Activated naive CD8-positive, alpha-beta T cell (primary cell): ENCODE measurements around the gene CD300H.
"Not testable (repeated sequence)": the region's sequence is repeated elsewhere in the genome, so short reads cannot be mapped to it uniquely, and the experiment has no call there.

Source experiments
- H3K27ac Mint-ChIP-seq: one replicate; pipeline ENCODE4 v1.8.0; 2021; ENCODE audit warnings: mixed read lengths
- H3K27me3 Mint-ChIP-seq: one replicate; pipeline ENCODE4 v1.8.0; 2021; ENCODE audit warnings: mixed read lengths
- H3K36me3 Mint-ChIP-seq: one replicate; pipeline ENCODE4 v1.8.0; 2021; ENCODE audit warnings: mixed read lengths
- H3K4me1 Mint-ChIP-seq: one replicate; pipeline ENCODE4 v1.8.0; 2021; ENCODE audit warnings: low read depth, mixed read lengths
- H3K4me3 Mint-ChIP-seq: one replicate; pipeline ENCODE4 v1.8.0; 2021; ENCODE audit warnings: mild to moderate bottlenecking, mixed read lengths
- H3K9me3 Mint-ChIP-seq: one replicate; pipeline ENCODE4 v1.8.0; 2021; ENCODE audit warnings: low read depth, mixed read lengths

Gene CD300H

DNA sequence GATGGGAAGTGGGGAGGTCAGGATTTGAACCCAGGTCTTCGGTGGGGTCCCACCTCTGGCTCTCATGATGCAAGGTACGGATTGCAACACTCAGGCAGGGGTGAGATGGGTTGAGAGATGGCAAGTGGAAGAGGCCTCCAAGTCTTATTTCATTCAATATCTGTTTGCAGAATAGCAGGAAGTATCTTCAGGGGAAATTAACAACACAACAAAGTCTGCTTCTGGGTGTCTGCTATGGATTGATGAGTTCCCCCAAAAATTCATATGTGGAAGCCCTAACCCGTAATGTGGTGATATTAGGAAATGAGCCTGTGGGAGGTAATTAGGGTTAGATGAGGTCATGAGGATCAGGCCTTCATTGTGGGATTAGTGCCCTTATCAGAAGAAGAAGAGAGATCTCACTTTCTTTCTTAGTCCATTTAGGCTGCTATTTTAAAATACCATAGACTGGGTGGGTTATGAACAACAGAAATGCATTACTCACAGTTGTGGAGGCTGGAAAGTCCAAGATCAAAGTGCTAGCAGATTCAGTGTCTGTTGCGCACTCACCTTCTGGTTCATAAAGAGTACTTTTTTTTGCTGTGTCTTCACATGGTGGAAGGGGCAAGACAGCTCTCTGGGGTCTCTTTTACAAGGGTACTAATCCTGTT lies 4.4 kb upstream of the CD300H start:
- no peaks in the 10 kb centered on the region for H3K36me3 Mint-ChIP-seq
- H3K27ac Mint-ChIP-seq, result no peak overlapping the region
- peaks cover 14% of the 10 kb centered on the region for H3K27me3 Mint-ChIP-seq
- peaks cover 12% of the 10 kb centered on the region for H3K4me1 Mint-ChIP-seq
- H3K4me3 Mint-ChIP-seq, result no peak overlapping the region
- H3K9me3 Mint-ChIP-seq, result no peaks in the 10 kb centered on the region

DNA sequence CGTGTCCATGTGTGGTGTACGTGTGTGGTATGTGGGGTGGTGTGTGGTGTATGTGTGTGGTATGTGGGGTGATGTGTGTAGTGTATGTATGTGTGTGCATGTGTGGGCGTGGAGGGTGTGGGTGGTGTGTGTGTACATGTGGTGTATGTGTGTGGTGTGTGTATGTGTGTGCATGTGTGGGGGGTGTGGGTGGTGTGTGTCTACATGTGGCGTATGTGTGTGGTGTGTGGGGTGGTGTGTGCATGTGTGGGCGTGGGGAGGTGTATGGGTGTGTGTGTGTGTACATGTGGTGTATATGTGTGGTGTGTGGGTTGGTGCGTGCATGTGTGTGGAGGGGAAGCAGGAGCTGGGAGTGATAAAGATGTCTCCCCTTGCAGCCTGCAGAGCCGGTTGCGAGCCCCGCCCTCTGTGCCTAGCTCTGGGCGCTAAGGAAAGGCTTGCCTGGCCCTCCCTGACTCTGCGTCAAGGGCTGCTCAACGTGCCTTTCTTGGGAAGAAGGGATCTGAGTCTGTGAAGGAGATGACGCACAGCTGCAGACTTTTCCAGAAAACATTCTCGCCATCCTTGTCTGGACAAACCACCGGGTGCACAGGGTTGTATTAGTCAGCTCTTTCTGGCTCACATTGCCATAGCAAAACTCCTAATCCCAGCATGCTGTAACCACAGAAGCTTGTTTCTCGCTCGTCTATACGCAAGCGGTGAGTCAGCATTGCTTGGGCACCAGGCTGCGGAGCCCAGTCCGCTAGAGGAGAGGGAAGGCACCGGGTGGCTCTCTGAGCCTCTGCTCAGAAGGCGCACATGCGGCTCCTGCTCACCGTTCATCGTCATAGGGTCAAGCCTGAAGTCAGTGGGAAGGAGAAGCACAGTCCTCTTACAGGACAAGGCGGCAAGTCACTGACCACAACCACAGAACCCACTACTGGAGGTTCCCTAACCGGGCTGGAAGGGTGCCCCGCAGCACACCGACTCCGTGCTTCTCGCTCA lies 2.0 kb upstream of the CD300H start:
- peaks cover 12% of the 10 kb centered on the region for H3K4me1 Mint-ChIP-seq
- no peaks in the 10 kb centered on the region for H3K9me3 Mint-ChIP-seq
- no peak overlapping the region for H3K4me3 Mint-ChIP-seq
- H3K36me3 Mint-ChIP-seq, result no peaks in the 10 kb centered on the region
- H3K27me3 Mint-ChIP-seq, result peaks cover 15% of the 10 kb centered on the region
- no peak overlapping the region for H3K27ac Mint-ChIP-seq

DNA sequence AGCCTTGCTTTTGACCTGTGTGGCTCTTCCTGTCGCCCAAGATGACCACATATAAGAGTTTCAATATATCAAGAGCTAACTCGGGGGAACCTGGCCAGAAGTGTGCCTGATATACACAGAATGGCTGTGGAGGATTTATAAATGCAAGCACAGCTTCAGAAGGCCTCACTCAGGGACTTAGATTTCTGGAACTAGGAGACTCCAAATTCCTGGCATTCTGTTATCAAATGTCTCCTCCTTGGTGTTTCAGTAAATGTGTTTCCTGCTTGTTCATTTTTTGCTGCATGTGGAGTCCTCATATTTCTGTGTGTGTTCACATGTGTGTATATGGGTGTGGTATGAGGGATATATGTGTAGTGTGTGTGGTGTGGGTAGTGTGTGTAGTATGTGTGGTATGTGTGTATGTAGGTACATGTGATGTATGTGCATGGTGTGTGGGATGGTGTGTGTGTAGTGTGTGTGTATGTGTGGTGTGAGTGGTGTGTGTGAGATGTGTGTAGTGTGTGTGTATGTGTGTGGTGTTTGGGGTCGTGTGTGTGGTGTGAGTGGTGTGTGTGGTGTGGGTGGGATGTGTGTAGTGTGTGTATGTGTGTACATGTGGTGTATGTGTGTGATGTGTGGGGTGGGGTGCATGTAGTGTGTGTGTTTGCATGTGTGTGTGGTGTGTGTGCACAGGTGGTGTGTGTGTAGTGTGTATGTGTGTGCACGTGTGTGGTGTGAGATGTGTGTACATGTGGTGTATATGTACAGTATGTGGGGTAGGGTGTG lies 981 bp upstream of the CD300H start:
- no peaks in the 10 kb centered on the region for H3K36me3 Mint-ChIP-seq

DNA sequence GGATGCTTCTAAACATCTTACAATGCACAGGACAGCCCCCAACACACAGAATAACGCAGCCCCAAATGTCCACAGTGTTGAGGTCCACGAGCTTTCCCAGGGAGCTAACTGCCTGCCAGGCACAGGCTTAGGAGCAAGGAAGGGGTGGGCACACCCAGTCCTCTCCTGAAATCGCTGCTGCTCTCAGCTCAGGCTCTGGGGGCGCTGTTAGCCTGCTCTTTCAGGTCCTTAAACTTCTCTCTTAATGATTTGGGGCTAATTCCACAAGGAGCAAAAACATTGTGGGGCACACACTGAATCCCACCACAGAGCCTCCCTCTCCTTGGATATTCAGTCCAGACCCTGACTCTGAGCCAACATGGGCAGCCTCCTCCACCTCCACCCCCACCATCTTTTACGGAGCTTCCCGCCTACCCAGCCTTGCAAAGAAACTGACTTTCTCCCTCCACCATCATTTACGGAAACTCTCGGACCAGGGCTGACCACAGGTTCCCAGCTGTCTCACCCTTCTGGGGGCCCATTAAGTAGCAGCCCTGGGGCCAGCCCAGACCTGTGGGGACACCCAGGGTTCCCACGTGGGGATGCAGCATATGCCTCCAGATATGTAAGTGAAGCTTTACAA lies 1.1 kb downstream of the CD300H start:
- Mint-ChIP-seq H3K36me3 (no peaks in the 10 kb centered on the region), H3K4me1 (peaks cover 12% of the 10 kb centered on the region), H3K9me3 (no peaks in the 10 kb centered on the region), H3K27me3 (peaks cover 17% of the 10 kb centered on the region), H3K27ac (no peak overlapping the region), H3K4me3 (no peak overlapping the region)

More for the DNA sequence above, 981 bp upstream of the CD300H start:
- H3K9me3 Mint-ChIP-seq, result no peaks in the 10 kb centered on the region
- H3K4me3 Mint-ChIP-seq, result no peak overlapping the region
- peaks cover 12% of the 10 kb centered on the region for H3K4me1 Mint-ChIP-seq
- H3K27me3 Mint-ChIP-seq, result peaks cover 17% of the 10 kb centered on the region
- H3K27ac Mint-ChIP-seq, result no peak overlapping the region

DNA sequence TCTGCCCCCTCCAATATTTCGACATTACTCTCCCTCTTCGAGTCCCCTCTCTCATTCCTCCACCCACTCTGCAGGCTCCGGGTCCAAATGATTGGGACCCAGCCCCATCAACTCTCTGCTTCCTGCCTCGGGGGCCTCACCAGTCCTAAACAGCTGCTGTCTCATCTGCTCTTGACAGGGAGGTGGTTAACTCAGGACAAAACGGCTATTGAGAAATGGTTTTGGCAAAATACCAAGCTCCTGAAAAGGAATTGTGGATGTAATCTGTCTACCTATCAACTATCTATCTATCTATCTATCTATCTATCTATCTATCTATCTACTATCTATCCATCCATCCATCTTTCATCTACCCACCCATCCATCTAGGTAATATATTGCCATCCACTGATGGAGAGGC lies 2.2 kb downstream of the CD300H start:
- H3K9me3 Mint-ChIP-seq, result no peaks in the 10 kb centered on the region
- no peaks in the 10 kb centered on the region for H3K36me3 Mint-ChIP-seq
- no peak overlapping the region for H3K4me3 Mint-ChIP-seq
- peaks cover 14% of the 10 kb centered on the region for H3K27me3 Mint-ChIP-seq
- H3K27ac Mint-ChIP-seq, result no peak overlapping the region
- H3K4me1 Mint-ChIP-seq, result peaks cover 12% of the 10 kb centered on the region

DNA sequence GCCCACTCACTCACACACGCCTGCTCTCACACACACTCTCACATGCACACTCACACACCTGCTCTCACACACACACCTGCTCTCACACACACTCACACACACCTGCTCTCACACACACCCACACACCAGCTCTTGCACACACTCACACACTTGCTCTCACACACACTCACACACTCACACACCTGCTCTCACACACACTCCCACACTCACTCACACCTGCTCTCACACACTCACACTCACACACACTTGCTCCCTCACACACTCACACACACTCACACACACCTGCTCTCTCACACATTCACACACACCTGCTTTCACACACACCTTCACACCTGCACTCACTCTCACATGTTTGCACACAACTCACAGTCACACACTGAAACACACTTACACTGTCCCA lies 4.0 kb downstream of the CD300H start:
- Mint-ChIP-seq H3K4me1 (peaks cover 13% of the 10 kb centered on the region), H3K4me3 (no peak overlapping the region), H3K27me3 (peaks cover 7% of the 10 kb centered on the region), H3K36me3 (no peaks in the 10 kb centered on the region), H3K9me3 (no peaks in the 10 kb centered on the region), H3K27ac (no peak overlapping the region)

DNA sequence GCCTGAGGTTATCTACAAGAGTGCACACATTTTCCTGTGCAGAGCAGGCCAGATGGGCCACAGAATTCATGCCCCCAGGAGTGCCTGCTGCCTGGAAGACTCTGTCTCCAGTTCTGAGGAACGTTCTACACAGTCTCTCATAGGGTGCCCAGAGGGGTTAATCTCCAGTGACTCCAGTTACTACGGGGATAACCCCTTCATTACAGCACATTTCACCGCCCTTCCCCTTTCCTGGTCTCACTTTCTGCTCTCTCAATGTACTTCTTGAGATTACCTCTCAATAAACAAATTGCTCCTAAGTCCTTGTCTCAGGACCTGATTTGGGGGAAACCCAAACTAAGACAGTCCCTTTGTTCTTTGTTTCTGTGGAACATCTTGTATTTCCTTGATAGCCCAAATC lies 5.7 kb downstream of the CD300H start:
- Mint-ChIP-seq H3K4me3 (no peak overlapping the region), H3K9me3 (no peaks in the 10 kb centered on the region), H3K36me3 (no peaks in the 10 kb centered on the region), H3K27me3 (peaks cover 3% of the 10 kb centered on the region), H3K4me1 (peaks cover 16% of the 10 kb centered on the region), H3K27ac (no peak overlapping the region)

DNA sequence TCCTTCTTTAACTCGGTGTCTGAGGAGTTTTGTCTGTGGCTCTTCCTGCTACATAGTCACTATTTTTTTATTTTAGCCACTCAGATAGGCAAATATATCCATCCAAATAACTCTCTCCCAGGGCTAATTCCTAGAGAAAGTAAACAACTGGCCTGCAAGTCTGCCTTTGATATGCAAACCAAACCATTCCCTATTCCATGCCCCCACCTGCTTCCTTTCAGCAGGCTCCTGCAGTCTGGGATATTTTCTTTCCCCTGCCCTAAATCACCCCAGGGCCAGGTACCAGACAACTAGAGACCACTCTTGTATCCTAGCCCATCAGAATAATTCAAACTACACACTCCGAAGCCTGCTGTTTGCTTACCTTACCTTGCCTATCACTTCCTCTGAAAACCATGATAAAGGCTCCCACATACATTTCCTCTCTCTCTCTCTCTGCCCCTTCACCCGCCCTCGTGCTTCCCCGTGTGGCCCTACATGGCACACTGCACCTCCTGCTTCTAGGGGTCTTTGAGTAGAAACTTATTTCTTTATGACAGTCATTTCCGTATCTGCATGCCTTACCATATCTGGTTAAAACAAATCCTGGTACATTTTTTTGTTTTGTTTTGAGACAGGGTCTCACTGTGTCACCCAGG lies 8.3 kb downstream of the CD300H start:
- Mint-ChIP-seq H3K9me3 (no peaks in the 10 kb centered on the region), H3K4me1 (peaks cover 16% of the 10 kb centered on the region), H3K27me3 (peaks cover 2% of the 10 kb centered on the region), H3K27ac (peak overlapping the region; percentile 13), H3K36me3 (no peaks in the 10 kb centered on the region), H3K4me3 (no peak overlapping the region)

DNA sequence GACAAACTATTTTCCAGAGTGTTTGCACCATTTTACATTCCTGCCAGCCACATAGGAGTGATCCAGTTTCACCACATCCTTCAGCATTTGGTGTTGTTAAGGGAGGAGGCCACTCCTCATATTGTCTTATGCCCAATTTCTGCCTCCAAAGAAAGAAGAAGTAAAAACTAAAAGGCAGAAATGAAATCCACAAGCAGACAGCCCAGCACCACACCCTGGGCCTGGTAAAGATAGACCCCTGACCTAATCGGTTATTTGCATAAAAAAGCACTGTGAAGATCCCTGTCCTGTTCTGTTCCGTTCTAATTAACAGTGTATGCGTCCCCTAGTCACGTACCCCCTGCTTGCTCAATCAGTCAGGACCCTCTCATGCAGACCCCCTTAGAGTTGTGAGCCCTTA lies 8.9 kb downstream of the CD300H start:
- not testable (repeated sequence) for H3K27ac Mint-ChIP-seq, H3K9me3 Mint-ChIP-seq, H3K4me3 Mint-ChIP-seq, H3K36me3 Mint-ChIP-seq, H3K27me3 Mint-ChIP-seq
- H3K4me1 Mint-ChIP-seq, result peaks cover 16% of the 10 kb centered on the region

DNA sequence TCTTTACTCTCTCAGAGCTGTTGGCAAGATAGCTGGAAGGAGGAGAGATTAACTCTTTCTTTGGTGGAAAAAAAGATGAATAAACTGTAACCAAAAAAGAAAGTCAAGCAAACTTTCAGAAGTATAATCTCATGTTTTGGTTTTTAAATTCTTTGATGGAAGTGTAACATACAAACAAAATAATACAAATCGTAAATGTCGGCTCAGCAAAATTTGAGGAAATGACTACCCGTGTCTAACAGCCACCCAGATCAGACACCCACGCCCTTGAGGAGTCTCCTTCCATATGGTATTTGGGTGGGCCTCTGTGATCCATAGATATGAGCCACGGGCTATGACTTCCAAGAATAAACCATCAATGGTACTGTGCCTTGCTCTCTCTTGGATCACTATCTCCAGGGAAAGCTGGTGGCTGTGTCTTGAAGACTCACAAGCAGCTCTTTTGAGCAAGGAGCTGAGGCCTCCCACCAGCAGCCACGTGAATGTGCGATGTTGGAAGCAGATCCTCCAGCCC lies 11.8 kb downstream of the CD300H start:
- Mint-ChIP-seq H3K9me3 (no peaks in the 10 kb centered on the region), H3K4me3 (no peak overlapping the region), H3K27ac (no peak overlapping the region)

DNA sequence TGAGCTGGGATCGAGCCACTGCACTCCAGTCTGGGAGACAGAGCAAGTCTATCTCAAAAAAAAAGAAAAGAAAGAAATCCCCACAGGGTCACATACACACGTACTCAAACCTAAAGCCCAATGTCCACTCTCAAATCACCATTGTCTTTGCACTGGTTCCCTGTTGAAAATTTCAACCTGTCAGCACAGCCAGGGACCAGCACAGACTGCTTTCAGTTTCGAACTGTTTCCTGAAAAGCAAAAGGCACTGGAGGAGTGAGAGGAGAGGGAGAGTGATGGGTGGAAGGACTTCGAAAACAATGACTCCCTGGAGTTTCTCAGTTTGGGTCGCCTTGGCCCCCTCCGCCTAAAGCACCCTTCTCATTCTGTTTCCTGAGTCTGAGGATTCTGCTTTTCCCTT lies 12.4 kb downstream of the CD300H start:
- Mint-ChIP-seq H3K4me3 (no peak overlapping the region), H3K36me3 (no peaks in the 10 kb centered on the region)

More for the DNA sequence above, 11.8 kb downstream of the CD300H start:
- H3K27me3 Mint-ChIP-seq, result peaks cover 2% of the 10 kb centered on the region
- no peaks in the 10 kb centered on the region for H3K36me3 Mint-ChIP-seq
- peaks cover 16% of the 10 kb centered on the region for H3K4me1 Mint-ChIP-seq

DNA sequence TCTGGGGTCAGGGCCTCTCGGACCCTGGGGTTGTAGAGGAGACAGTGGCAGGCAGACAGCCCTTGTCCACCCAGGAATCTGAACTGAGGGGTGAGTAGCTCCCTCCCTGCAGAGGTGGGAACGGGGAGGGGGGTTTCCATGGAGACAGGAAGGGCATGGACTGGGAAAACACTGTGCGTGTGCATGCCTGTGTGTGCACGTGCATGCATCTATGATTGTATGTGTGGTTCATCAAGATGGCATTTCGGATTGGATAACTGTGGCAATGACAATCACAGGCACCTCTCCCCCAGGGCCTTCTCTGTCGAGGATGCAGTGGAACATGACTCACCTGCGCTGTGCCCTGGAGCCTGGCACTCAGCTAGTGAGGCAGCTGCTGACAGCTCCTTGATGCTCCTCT lies 15.3 kb downstream of the CD300H start:
- no peak overlapping the region for H3K27ac Mint-ChIP-seq
- H3K9me3 Mint-ChIP-seq, result no peaks in the 10 kb centered on the region
- H3K4me3 Mint-ChIP-seq, result no peak overlapping the region
- H3K27me3 Mint-ChIP-seq, result peaks cover 5% of the 10 kb centered on the region
- H3K36me3 Mint-ChIP-seq, result no peaks in the 10 kb centered on the region
- H3K4me1 Mint-ChIP-seq, result peaks cover 5% of the 10 kb centered on the region

More for the DNA sequence above, 12.4 kb downstream of the CD300H start:
- H3K9me3 Mint-ChIP-seq, result no peaks in the 10 kb centered on the region
- no peak overlapping the region for H3K27ac Mint-ChIP-seq
- H3K4me1 Mint-ChIP-seq, result peaks cover 16% of the 10 kb centered on the region
- H3K27me3 Mint-ChIP-seq, result peaks cover 5% of the 10 kb centered on the region

DNA sequence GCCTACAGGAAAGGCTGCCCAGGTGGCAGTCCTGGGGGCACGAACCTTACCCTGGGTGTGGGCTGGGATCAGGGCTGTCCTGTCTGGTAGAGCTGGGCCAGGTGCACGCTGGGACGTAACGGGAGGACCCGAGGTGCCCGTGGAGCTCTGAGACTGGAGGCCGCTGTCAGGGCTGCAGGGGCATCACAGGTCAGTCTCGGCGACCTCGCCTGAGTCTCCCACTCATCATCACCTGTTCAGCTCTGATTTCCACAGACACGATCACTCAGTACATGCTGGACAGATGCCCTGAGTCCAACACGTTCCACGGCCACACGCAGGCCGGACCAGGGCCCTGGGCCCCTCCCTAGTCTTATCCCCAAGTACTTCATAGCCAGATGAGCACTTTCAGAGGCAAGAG lies 16.7 kb downstream of the CD300H start:
- H3K9me3 Mint-ChIP-seq, result no peaks in the 10 kb centered on the region
- no peak overlapping the region for H3K27ac Mint-ChIP-seq
- H3K4me3 Mint-ChIP-seq, result no peak overlapping the region
- peaks cover 5% of the 10 kb centered on the region for H3K4me1 Mint-ChIP-seq
- peaks cover 5% of the 10 kb centered on the region for H3K27me3 Mint-ChIP-seq
- H3K36me3 Mint-ChIP-seq, result no peaks in the 10 kb centered on the region

DNA sequence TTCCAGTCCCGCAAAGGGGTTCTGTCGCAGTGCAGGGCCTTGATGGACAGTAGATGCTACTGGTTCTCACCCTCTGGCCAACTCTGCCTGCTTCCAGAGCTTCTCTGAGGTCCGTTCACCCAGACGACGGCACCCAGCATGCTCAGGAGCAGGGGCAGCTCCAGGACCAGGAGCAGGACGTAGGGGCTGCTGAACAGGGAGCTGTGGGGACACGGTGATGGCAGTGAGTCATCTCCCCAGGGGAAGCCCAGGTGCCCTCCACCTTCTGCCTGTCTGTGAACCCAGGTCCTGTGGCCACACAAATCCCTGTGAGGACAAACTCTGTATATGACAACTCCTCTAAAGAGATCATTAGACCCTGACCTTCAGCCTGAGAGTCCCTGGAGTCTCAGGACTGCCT lies 18.0 kb downstream of the CD300H start:
- no peak overlapping the region for H3K27ac Mint-ChIP-seq
- no peak overlapping the region for H3K4me3 Mint-ChIP-seq
- H3K9me3 Mint-ChIP-seq, result no peaks in the 10 kb centered on the region
- no peaks in the 10 kb centered on the region for H3K36me3 Mint-ChIP-seq
- H3K27me3 Mint-ChIP-seq, result peaks cover 5% of the 10 kb centered on the region
- peaks cover 5% of the 10 kb centered on the region for H3K4me1 Mint-ChIP-seq
